Measurements from ENCODE around the gene SVOP.

DNA sequence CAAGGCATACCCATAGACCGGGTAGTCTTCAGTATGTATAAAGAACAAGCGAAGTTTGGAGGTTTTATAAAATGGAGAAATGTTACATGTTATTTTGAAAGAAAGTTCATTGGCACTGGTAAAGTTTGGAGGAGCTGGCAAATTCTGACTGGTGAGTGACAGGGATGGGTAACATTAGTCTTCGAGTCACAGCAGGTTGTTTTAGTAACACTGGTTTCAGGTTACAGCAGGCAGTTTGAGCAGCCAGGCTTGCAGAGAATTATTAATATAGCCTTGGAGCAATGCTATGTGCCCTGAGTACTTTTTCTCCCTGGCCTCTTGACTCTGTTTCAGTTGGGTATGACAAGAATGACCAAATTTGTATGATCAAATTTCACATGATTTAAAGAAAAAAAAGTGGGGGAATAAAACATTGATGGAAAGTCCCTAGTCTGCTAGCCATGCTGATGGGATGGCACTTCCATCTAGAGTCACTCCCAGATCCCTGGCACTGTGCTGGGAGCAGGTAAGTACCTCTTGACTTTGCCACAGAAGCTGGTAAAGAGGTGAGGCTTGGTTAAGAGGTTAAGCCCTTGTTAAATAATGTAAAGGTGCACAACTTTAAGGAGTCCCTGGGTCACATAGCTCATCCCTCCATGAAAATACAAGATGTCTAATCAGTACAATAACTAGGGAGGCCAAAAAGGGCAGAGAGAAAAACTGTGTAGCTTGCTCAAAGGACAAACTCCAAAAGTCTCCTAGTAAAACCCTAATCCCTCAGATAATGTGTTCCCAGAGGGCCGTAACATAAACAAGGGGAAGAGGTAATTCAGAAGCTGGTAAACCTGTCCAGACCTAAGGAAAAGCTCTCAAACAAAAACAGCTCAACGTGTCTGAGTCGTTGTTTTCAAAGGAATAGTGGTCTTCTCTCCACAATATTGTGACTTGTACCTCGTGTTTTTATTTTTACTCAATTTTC is 12.7 kb upstream of the SVOP start:
- TF ChIP-seq SIN3A (conservative IDR thresholded peaks at IDR 0.05 in 1 of 2, IDR thresholded peaks at IDR 0.05 in 1 of 2; ENCODE audit: low read depth in 1 of 2, low read length in 2 of 2) (no peak), EZH2 (IDR thresholded peaks at IDR 0.05; ENCODE audit: low read depth, low read length, severe bottlenecking) (no peak), POLR2A (IDR thresholded peaks at IDR 0.05; ENCODE audit: control extremely low read depth in 1 of 2, low read depth in 2 of 2, low read length in 2 of 2) (no peak), TBP (IDR thresholded peaks at IDR 0.05; ENCODE audit: low read depth, low read length) (no peak), ZNF274 (IDR thresholded peaks at IDR 0.05; ENCODE audit: borderline replicate concordance, extremely low read depth, low read length) (no peak), EGR1 (IDR thresholded peaks at IDR 0.05; ENCODE audit: borderline replicate concordance, low read depth, low read length) (no peak), PHF8 (conservative IDR thresholded peaks at IDR 0.05; ENCODE audit: low read depth, low read length) (no peak), POLR2AphosphoS5 (IDR thresholded peaks at IDR 0.05; ENCODE audit: low read depth, low read length) (no peak), BRCA1 (IDR thresholded peaks at IDR 0.05; ENCODE audit: low read depth, low read length) (no peak), GABPA (IDR thresholded peaks at IDR 0.05; ENCODE audit: borderline replicate concordance, insufficient read depth, low read length) (no peak)
- TF ChIP-seq, protein P1, sequence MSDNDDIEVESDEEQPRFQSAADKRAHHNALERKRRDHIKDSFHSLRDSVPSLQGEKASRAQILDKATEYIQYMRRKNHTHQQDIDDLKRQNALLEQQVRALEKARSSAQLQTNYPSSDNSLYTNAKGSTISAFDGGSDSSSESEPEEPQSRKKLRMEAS (IDR thresholded peaks at IDR 0.05): no peak
- TF ChIP-seq, protein P2, sequence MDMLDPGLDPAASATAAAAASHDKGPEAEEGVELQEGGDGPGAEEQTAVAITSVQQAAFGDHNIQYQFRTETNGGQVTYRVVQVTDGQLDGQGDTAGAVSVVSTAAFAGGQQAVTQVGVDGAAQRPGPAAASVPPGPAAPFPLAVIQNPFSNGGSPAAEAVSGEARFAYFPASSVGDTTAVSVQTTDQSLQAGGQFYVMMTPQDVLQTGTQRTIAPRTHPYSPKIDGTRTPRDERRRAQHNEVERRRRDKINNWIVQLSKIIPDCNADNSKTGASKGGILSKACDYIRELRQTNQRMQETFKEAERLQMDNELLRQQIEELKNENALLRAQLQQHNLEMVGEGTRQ (IDR thresholded peaks at IDR 0.05; ENCODE audit: low read length): no peak
- TF ChIP-seq, protein P3, sequence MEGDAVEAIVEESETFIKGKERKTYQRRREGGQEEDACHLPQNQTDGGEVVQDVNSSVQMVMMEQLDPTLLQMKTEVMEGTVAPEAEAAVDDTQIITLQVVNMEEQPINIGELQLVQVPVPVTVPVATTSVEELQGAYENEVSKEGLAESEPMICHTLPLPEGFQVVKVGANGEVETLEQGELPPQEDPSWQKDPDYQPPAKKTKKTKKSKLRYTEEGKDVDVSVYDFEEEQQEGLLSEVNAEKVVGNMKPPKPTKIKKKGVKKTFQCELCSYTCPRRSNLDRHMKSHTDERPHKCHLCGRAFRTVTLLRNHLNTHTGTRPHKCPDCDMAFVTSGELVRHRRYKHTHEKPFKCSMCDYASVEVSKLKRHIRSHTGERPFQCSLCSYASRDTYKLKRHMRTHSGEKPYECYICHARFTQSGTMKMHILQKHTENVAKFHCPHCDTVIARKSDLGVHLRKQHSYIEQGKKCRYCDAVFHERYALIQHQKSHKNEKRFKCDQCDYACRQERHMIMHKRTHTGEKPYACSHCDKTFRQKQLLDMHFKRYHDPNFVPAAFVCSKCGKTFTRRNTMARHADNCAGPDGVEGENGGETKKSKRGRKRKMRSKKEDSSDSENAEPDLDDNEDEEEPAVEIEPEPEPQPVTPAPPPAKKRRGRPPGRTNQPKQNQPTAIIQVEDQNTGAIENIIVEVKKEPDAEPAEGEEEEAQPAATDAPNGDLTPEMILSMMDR (IDR thresholded peaks at IDR 0.05; ENCODE audit: control extremely low read depth in 1 of 3, insufficient read depth in 1 of 3, low read depth in 1 of 3, low read length in 3 of 3): no peak
